Keratinocyte (primary cell): ENCODE measurements around the gene CFAP299.

Experiments used
- CTCF ChIP-seq, 3 experiments: IDR thresholded peaks in 1 of 3; conservative IDR thresholded peaks in 1 of 3; optimal IDR thresholded peaks in 1 of 3; 2 replicates in 2 of 3; 3 replicates in 1 of 3; pipeline versions ENCODE3 to v1.5.1; 2011; ENCODE audit warnings: low read length in 3 of 3, mild to moderate bottlenecking in 3 of 3, moderate library complexity in 2 of 3, control low read depth in 1 of 3, inconsistent platforms in 1 of 3; ENCODE audit not compliant: insufficient read depth in 2 of 3; ENCODE audit errors: extremely low read depth in 1 of 3
- EZH2 ChIP-seq: IDR thresholded peaks from one replicate; pipeline ENCODE4 v1.6.1; 2012; ENCODE audit warnings: inconsistent platforms, mild to moderate bottlenecking, low read length, moderate library complexity

GRCh38 chr4:80492761-80493160, 157.2 kb downstream of the CFAP299 start:
- TF ChIP-seq EZH2 (no peak), CTCF (optimal IDR thresholded peaks at IDR 0.05 in 1 of 3, IDR thresholded peaks at IDR 0.05 in 1 of 3, conservative IDR thresholded peaks at IDR 0.05 in 1 of 3; ENCODE audit: extremely low read depth in 1 of 3, insufficient read depth in 2 of 3, low read length in 3 of 3) (no peak)
